CD4-positive, alpha-beta T cell treated with Interleukin-12 subunit alpha and Interleukin-12 subunit beta, for 1 hour (primary cell): ENCODE results near the gene FBH1.
"Not testable (repeated sequence)": the region's sequence is repeated elsewhere in the genome, so short reads cannot be mapped to it uniquely, and the experiment has no call there.

Experiments
- DNase-seq: peaks from one replicate; pipeline ENCODE4 v3.0.0-alpha.2; 2020

FBH1 gene

DNA sequence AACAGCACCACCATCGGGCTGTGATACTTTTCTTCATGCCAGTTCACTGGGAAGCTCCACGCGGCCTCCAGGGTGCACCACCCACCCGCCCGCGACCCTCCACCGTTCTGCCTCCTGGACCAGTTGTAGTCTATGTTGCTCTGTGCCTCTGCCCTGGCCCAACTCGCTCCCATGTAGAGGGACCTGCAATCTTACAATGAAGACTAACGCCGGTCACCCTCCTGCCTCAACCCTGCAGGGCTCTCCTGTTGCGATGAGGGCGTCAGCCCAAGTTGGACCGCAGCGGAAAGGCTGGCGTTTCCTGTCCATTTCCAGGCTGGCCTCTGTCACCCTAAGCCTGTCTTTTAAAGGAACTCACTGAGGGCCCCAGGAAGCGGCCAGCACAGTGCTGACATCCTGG, 52.4 kb downstream of the FBH1 start:
- DNase-seq = no peak

DNA sequence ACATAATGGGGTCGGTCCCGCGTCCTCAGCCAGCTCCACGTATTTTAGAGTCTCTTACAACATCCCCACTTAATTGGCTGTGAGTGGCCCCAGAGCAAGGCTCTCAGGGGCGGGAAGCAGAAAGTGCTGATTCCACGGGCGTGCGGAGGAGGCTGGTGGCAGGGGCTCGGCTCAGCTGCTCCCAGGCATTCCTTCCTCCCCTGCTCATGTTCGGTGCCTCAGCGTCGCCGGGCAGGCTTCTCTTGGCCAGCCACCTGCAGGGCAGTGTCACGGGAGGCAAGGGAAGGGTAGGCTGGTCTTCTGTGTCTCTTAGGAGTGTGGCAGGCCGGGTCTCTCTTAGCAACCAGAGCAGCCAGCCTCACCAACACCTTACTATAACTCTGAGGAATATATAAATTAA, 53.5 kb downstream of the FBH1 start:
- no peak for DNase-seq

DNA sequence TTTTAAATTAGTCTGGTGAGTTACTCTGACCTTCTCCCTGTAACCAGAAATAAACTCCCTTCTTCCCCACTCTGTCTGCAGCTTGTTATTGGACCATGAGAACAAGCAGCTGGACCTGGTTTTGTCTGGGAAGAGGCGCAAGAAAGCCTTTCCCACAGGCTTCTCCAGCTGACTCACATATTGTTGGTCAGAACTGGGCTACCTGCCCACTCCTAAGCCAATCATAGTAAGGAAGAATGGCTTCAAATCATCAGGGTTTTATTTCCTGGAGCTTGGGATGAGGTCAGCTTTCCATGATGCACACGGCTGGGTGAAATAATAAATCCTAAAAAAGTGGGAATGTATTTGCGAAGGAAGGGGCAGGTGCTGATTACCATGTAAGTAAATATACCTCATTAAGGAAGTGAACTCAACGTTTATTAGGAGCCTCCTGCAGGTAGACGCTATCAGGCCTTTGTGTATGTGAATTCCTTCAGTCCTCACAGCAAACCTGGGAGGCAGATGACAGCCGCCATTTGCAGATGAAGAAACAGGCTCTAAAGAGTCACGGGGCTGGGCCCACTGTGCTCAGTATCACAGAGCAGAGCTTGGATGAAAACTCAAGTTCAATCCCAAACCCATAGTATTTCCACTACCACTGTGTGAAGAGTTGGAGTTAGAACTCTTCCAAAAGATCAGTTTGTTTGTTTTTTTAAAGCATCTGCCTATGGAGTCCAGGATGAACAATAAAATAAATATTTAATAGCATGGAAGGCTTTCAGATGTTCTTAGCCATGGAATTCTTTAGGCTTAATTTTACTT, 54.5 kb downstream of the FBH1 start:
- DNase-seq = no peak

DNA sequence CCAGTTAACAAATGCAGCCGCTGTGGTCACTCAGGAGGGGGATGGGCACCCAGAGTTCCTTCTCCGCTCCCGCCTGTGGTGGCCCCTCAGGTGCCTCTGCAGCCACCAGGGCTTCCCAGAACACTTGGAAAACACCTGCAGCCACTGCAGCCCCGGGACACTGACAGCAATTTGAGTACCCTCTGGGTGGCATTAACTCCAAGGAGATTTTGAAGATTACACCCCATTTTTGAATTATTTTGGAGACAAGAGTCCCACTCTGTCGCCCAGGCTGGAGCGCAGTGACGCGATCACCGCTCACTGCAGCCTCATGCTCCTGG, 55.1 kb downstream of the FBH1 start:
- DNase-seq = no peak

DNA sequence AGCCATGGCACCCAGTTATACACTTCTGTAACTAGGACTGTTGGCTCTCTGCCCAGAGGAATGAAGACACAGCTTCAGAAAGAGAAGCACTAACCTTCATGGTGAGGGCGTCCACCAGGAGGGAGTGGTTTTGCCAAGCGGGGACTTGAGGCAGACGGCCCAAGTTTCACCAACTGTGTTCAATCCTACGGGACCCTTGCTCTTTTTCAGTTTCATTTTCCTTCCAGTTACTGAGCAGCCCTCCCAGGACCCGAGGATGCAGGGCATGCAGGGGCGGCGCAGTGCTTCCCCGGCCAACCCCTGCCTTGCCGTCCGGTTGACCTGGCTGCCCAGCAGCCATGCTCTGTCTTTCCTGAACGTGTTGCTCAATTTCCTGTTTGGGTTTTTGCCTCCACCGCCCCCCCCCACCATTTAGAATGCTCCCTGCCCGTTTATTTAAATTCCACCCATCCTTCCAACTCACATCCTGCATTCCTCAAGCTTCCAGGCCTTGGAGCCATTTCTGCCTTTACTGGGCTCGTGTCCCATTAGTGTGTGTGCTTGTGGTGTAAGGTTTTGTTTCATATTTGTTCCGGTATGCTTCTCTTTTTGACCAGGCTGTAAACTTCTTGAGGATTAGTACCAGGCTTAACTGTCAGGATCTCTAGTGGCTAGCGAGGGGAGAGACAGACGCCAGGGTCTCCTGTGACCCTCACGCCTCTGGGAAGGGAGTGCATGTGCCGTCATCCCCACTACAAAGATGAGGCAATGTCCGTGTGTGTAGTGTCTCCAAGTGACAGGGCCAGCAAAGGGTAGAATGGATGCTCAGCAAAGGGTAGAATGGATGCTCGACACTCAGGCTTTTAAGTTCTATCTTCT, 55.7 kb downstream of the FBH1 start:
- DNase-seq = no peak

DNA sequence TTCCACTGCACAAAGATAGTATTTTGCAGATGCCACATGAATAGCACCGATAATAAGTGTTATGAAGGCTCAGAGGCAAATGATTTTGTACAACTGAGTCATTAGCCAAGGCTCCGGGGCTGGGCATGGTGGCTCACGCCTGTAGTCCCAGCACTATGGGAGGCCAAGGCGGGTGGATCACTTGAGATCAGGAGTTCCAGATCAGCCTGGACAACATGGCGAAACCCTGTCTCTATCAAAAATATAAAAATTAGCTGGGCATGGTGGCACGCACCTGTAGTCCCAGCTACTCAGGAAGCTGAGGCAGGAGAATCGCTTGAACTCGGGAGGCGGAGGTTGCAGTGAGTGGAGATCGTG, 56.4 kb downstream of the FBH1 start:
- not testable (repeated sequence) for DNase-seq

DNA sequence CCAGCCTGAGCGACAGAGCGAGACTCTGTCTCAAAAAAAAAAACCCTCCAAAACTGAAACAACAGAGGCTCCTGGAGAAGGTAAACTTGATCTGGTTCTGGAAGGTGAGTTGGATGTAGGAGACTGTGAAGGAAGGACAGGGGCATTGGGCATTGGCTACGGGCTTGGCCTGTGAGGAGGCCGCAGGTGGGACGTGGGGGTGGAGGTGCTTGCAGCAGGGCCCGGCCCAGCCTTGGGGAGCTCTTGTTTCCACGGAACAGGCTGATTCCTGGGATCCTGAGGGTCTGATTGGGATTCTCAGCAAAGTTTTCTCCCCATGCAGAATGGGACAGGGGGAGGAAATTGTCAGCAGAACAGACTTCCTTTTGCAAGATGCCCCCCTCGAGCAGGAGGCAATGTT, 56.7 kb downstream of the FBH1 start:
- DNase-seq = no peak

DNA sequence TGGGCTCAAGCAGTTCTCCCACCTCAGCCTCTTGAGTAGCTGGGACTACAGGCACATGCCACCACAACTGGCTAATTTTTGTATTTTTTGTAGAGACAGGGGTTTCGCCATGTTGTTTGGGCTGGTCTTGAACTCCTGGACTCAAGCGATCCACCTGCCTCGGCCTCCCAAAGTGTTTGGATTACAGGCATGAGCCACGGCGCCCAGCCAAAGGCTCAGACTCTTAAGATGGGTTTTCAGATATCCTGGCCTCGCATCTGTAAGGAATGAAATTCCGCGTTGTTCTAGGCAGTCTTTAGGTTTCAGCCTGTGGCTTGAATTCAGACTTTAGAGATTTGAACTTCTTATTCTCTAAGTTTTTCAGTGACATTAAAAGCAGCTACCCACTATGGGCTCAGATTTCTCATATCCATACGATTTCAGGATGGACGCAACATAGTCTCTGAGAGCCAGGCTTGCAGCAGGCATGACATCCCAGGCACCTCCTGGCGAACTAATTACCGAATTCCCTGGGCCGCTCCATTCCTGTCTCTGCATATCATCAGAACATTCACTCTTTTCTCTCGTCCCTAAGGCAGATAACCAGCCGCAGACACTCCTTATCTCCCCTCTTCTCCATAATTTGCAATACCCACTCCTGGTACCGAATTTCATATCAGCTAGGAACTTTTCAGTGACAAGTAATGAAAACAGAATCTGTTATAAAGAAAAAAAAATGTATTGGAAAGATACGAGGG, 57.6 kb downstream of the FBH1 start:
- DNase-seq = no peak

DNA sequence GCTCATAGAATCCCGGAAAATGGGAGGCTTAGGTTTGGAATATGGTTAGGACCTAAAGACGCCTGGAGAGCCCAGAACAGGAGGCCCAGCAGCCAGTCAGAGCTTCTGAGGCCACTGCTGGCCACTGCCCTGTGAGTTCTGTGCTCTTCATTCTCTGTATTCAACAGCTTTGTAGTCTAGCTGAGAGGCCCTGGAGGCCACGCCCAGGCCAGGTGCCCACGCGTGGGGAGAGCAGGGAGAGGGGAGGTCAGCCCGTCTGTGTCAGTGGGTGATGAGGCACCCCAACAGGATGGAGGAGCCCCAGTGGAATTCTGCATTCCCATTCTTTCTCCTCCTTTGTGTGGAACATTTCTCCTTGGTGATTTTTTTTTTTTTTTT, 58.2 kb downstream of the FBH1 start:
- DNase-seq = no peak

DNA sequence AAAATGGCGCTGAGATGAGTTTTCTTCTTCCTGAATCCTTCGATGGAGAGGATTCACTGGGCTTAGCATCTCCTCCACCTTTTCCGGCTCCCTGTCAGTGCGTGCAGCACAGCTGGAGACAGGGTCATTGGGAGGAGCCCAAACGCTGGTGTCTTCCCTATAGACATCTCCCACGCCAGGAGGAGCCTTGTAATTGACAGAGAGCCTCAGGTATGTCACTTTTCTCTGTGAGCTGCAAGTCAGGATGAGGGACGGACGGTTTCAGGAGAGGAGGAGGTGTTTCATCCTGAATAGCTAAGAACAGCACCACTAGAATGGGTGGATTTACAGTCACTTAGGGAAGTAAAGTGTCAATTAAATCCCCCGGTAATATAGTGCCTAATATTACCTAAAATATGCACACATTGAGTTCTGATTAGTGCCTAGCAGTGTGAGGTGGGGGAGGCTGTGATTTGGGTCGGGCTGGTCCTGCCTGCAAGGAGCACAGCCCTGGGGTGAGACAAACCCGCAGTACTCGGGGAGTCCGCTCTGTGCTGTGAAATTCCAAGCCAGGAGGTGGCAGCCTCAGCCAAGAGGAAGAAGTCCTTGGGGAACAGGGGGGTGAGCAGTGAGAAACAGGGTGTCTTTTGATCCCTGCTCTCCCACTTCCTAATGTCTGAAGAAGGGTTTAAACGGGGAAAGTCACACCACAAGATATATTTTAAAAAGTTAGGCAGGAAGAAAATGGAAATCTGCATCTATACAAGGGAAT, 59.1 kb downstream of the FBH1 start:
- DNase-seq = peak; percentile 28

DNA sequence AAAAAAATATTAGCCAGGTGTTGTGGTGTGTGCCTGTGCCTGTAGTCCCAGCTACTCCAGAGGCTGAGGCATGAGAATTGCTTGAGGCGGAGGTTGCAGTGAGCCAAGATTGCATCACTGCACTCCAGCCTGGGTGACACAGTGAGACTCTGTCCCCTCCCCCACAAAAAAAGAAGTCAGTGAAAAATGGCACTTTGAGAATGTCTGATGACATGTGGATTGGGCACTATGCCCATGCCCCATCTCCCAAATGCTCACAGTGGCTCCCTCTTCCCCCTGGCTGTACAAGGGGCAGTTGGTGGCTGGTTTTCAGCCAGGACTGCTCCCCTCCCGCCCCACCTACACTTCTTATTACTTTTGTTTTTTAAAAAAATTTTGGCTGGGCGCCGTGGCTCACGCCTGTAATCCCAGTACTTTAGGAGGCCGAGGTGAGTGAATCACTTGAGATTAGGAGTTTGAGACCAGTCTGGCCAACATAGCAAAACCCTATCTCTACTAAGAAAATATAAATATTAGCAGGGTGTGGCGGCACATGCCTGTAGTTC, 61.2 kb downstream of the FBH1 start:
- no peak for DNase-seq

DNA sequence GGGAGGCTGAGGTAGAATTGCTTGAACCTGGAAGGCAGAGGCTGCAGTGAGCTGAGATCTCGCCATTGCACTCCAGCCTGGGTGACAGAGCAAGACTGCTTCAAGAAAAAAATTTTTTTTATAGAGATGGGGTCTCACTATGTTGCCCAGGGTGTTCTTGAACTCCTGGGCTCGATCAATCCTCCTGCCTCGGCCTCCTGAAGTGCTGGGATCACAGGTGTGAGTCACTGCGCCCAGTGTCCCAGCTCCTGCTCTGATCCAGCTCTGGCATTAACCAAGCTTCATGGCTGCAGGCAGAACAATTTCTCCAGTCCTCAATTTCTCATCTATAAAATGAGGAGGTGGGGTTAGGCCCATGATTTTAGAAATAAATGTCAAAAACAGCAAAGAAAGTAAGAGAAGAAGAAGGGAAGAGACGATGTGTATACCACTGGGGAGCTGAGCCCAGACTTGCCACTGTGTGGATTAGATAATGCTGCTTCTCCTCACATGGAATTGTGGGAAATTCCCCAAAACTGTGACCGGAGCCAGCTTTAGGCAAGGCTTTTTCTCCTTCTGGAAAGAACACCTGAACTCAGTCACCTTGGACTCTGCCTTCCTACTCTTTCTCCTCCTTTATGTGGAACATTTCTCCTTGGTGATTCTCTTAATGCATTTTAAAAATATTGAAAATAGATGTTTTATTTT, 61.8 kb downstream of the FBH1 start:
- DNase-seq = no peak

DNA sequence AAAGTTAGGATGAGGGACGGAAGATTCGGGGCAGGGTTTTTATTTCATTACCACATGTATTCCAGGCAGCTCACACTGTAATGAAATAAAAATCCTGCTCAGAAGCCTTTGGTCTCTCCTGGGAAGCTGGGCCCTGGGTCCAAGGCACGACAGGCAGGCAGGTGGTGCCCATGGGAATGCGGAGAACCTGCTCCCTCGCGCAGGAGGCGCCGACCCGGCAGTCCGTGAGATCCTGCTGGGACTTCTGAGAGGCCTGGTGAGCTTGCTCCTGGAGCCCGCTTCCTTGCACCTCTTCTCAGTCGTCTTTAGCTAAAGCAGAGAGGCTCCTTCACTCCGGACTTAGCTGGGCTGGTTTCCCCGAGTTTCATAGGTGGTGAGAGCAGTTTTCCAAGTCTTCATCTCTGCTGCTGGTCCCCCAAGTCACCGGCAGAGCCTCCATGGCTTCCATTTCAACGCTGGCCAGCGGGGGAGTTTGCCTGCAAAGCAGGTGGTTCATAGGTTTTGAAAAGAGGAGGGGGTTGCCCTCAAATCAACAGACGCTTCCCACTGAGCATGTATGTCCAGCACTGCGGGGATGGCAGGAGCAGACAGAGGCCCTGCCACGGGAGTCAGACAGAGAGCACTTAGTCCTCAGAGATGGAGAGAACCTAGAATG, 62.8 kb downstream of the FBH1 start:
- no peak for DNase-seq

DNA sequence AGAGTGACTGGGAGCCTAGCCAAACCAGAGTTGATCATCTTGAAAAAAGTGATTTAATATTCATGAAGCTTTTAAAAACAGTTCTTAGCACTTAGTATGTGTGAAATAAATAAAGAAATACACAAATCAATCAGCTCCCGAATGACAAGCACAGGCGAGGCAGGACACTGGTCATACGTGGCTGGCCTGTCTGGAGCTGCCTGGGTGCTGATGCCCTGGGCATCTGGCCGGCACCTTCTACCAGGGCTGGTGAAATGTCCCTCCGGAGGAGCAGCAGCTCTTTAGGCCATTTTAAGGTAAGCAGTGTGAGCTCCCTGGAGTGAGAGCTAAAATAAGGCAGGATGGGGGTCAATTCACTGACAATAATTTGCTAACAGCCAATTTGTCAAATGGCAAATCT, 63.6 kb downstream of the FBH1 start:
- DNase-seq = no peak

DNA sequence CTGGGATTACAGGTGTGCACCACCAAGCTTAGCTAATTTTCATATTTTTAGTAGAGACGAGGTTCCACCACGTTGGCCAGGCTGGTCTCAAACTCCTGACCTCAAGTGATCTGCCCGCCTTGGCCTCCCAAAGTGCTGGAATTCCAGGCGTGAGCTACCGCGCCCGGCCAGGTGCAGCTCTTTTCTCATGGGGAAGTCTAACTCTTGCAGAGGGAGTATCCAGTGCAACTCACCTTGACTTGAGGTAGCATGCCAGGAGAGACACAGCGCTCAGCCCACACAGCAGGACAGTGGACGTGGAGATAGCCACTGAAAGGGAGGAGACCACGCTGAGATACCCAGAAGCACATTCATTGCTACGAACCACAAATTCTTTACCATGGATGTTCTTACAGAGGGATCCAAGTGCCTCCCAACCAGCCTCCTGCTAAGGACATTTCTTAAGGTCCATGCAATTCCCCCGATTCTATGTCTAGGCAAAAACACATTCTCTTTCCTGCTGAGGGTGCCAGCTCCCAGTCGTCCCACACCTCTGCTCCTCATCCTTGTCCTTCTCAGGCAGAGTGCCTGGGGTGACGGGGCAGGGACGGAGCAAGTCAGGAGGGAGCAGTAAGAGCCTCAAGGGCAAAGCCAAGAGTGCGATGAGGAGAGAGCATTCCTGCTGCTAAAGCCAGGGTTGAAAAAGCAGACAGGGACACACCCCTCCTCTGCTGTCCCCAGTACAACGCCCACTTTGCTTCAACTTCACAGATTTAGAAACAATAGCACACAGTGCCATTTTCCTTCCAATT, 66.3 kb downstream of the FBH1 start:
- no peak for DNase-seq

DNA sequence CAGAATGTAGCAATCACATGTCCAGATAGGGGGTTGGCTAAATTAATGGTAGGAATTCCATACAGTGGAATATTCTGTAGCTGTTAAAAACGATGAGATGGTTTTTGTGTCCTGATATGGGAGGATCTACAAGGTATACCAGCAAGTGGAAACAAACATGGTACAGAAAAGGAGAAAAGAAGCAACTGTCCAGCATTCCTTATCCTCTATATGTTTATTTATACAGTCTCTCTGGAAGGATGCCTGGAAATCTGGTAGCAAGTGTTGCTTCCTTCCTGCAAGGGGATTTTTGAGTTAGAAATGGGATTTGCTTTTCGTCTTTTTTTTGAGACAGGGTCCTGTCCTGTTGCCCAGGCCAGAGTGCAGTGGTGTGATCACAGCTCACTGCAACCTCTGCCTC, 68.0 kb downstream of the FBH1 start:
- DNase-seq = no peak

DNA sequence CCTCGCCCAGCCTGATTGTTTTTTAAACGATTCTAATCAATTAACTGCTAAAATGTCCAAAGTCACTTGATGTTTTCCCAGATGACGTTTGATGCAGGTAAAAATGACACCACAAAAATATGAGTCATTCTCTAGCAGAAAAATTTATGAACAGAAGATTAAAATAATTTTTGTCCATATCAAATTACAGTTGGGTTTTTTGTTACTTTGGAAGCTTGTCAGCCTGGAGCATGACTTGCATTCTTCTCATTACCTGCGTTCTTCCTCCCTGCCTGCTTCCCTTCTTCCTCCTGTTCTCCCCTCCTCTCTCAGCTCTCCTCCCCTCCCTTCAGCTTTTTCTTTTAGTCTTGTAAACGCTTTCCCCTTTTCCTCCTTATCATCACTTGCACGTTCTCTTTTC, 68.6 kb downstream of the FBH1 start:
- DNase-seq = no peak

DNA sequence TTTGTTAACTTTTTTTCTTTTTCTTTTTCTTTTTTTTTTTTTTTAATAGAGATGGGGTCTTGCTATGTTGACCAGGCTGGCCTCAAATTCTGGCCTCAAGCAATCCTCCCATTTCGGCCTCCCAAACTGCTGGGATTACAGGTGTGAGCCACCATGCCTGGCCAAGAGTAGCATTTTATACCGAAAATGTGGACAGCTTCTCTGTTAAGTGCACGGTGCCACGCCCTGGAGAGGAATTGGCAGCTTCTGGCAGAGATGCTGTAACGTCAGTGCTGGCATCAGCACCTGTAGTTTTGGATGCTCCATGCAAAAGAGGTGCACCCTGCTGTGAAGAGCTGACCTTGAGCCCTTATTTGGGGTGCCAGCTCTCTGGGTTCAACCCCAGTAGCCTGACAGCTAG, 69.1 kb downstream of the FBH1 start:
- no peak for DNase-seq

DNA sequence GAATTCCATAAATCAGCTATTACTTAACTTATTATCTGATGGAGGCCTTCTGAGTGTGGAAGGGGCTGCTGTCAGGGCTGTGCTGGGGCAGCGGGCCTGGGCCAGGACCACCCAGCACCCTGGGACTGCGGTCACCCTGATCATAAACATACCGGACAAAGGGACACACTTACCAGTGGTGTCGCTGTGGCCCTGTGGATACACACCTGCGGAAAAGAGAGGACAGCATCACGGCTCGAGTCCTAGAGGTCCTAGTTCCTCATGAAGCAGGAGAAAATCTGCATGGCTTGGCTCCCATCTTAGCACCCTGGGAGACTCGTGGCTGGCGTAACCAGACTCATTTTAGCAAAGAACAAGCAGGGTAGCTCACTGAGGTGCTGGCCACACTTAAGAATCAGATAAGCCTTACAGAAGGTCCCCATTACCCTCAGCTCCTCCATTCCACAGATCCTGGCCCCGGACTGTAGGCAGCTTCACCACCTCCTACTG, 69.6 kb downstream of the FBH1 start:
- DNase-seq = no peak

DNA sequence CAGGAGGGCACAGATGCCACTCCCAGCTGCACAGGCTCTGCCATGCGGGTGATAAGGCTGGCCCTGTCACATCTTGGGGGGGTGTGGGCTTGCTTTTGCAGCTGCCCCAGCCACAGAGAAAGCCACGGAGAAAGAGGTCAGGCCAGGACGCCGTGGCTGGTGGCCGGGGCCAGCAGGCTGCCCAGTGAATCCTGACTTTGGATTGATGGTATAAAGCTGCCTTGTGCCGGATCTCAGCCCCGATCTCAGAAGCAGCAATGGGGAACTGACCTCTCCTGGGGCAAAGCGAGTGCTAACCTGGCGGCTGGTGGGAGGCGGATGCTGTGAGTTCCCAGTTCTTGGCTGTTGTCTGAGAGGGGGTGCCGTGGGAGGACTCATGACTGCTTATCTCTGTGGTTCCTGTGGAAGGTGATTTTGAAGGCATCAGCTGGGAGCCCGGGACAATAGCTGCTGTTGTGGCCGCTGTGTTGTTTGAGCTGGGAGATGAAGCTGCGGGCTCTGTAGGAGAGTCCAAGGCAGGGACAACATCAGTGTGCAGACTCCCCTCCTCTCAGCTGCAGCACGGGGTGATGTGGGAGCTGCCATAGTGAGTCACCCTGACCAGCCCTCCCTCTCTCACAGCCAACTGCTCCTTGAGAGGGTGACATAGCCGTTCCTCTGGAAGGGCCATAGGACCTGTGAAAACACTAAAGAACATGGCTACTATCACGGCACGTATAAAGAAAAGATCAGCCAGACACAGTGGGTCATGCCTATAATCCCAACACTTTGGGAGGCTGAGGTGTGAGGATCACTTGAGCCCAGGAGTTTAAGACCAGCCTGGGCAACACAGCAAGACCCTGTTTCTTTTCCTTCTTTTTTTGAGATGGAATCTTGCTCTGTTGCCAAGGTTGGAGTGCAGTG, 70.3 kb downstream of the FBH1 start:
- DNase-seq = no peak
